DND-41 (cell line): ENCODE data around the gene AGMO.

Source experiments
- ATAC-seq: fragments of 200-7000 bp; cut with Tn5 transposase; 3 replicates; pipeline ENCODE4 v1.9.1; 2021; ENCODE audit warnings: low read depth; ENCODE audit not compliant: insufficient read depth
- DNase-seq: peaks from one replicate; pipeline ENCODE4 v3.0.0-alpha.2; 2020
- H2AFZ ChIP-seq: 2 replicates; pipeline ENCODE4 v1.6.0; 2012; ENCODE audit warnings: low read depth, low read length
- H3K27ac ChIP-seq: 2 replicates; pipeline ENCODE4 v1.5.1; 2012; ENCODE audit warnings: low read length, inconsistent platforms
- H3K27me3 ChIP-seq: fragments of 200-600 bp; sonication (generic); 2 replicates; pipeline ENCODE4 v1.6.0; 2012; ENCODE audit warnings: low read length, mild to moderate bottlenecking, inconsistent platforms; ENCODE audit not compliant: insufficient read depth, poor library complexity
- H3K36me3 ChIP-seq: 2 replicates; pipeline ENCODE4 v1.5.1; 2012; ENCODE audit warnings: low read length, inconsistent platforms; ENCODE audit not compliant: insufficient read depth
- H3K4me1 ChIP-seq: 2 replicates; pipeline ENCODE4 v1.5.1; 2012; ENCODE audit warnings: mild to moderate bottlenecking, low read length; ENCODE audit not compliant: insufficient read depth
- H3K4me2 ChIP-seq: 2 replicates; pipeline ENCODE4 v1.6.0; 2012; ENCODE audit warnings: mild to moderate bottlenecking, moderate library complexity, low read length, inconsistent platforms; ENCODE audit not compliant: insufficient read depth
- H3K4me3 ChIP-seq, 2 experiments: fragments of 200-600 bp in 1 of 2; shearing (Covaris generic) in 1 of 2; 2 replicates each; pipeline ENCODE4 v1.5.1; 2012 to 2016; ENCODE audit warnings: inconsistent platforms in 2 of 2, low read length in 2 of 2, mild to moderate bottlenecking in 2 of 2, low read depth in 1 of 2, moderate library complexity in 1 of 2
- H3K79me2 ChIP-seq: 2 replicates; pipeline ENCODE4 v1.6.0; 2012; ENCODE audit warnings: low read length, inconsistent platforms; ENCODE audit not compliant: insufficient read depth
- H3K9ac ChIP-seq: 2 replicates; pipeline ENCODE4 v1.6.0; 2012; ENCODE audit warnings: low read depth, mild to moderate bottlenecking, inconsistent platforms, low read length, moderate library complexity
- H3K9me3 ChIP-seq: 2 replicates; pipeline ENCODE4 v1.5.1; 2012; ENCODE audit warnings: low read length, moderate library complexity, mild to moderate bottlenecking, inconsistent platforms; ENCODE audit not compliant: insufficient read depth, severe bottlenecking
- H4K20me1 ChIP-seq: 2 replicates; pipeline ENCODE4 v1.6.0; 2012; ENCODE audit warnings: low read length; ENCODE audit not compliant: insufficient read depth
- EZH2 ChIP-seq: IDR thresholded peaks from 3 replicates; pipeline ENCODE4 v1.6.1; 2012; ENCODE audit warnings: borderline replicate concordance, low read depth, mild to moderate bottlenecking, moderate library complexity, low read length, inconsistent platforms; ENCODE audit not compliant: severe bottlenecking
- TF ChIP-seq, protein P1 (sequence below): IDR thresholded peaks from 2 replicates; pipeline ENCODE4 v1.5.1; 2012; ENCODE audit warnings: borderline replicate concordance, low read length, moderate library complexity, mild to moderate bottlenecking; ENCODE audit not compliant: poor library complexity, severe bottlenecking; ENCODE audit errors: extremely low read depth

AGMO gene

DNA sequence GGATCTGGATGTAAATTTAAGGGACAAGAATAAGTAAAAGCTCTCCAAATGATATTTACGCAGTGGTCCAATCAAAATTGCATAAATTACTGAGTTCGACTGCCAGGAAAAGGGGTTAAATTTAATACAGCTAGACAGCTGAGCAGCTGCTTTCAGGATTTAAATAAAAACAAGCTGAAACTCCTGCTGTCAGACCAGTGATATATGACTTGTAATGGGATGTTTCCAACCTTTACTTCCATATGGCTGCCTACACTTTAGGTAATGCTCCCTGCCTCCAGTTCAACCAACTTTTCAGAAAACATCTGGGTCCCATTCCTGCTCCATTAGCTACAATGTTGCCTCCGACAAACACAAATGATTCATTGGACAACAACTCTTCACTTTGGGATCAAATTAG is 333.0 kb downstream of the AGMO start:
- Histone ChIP-seq H3K9me3 (no peaks in the 10 kb centered on the region), H3K4me1 (no peaks in the 10 kb centered on the region), H3K9ac (no peak overlapping the region), H3K27me3 (no peaks in the 10 kb centered on the region), H3K79me2 (no peaks in the 10 kb centered on the region), H3K4me3 (no peak overlapping the region), H3K27ac (no peak overlapping the region), H4K20me1 (no peaks in the 10 kb centered on the region), H3K4me2 (no peak overlapping the region), H3K36me3 (no peaks in the 10 kb centered on the region), H2AFZ (no peak overlapping the region)
- TF ChIP-seq EZH2 = no peak
- ATAC-seq (no peak), DNase-seq (no peak)

GRCh38 chr7:15225981-15226380 is 335.8 kb downstream of the AGMO start:
- Histone ChIP-seq H2AFZ (no peak overlapping the region), H3K9ac (no peak overlapping the region), H3K36me3 (no peaks in the 10 kb centered on the region), H3K4me3 (no peak overlapping the region), H3K27ac (no peak overlapping the region), H3K79me2 (no peaks in the 10 kb centered on the region), H3K4me2 (no peak overlapping the region), H3K27me3 (no peaks in the 10 kb centered on the region), H3K9me3 (no peaks in the 10 kb centered on the region), H3K4me1 (no peaks in the 10 kb centered on the region), H4K20me1 (no peaks in the 10 kb centered on the region)
- ATAC-seq (no peak), DNase-seq (no peak)
- TF ChIP-seq EZH2 = no peak
- TF ChIP-seq, protein P1, sequence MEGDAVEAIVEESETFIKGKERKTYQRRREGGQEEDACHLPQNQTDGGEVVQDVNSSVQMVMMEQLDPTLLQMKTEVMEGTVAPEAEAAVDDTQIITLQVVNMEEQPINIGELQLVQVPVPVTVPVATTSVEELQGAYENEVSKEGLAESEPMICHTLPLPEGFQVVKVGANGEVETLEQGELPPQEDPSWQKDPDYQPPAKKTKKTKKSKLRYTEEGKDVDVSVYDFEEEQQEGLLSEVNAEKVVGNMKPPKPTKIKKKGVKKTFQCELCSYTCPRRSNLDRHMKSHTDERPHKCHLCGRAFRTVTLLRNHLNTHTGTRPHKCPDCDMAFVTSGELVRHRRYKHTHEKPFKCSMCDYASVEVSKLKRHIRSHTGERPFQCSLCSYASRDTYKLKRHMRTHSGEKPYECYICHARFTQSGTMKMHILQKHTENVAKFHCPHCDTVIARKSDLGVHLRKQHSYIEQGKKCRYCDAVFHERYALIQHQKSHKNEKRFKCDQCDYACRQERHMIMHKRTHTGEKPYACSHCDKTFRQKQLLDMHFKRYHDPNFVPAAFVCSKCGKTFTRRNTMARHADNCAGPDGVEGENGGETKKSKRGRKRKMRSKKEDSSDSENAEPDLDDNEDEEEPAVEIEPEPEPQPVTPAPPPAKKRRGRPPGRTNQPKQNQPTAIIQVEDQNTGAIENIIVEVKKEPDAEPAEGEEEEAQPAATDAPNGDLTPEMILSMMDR = no peak

- no peak for TF ChIP-seq EZH2
- TF ChIP-seq, protein P1 = no peak
Observed at GRCh38 chr7:15219758-15220157, 342.1 kb downstream of the AGMO start.

GRCh38 chr7:15218261-15218660 is 343.6 kb downstream of the AGMO start:
- Histone ChIP-seq H3K36me3 (no peaks in the 10 kb centered on the region), H3K79me2 (no peaks in the 10 kb centered on the region), H2AFZ (no peak overlapping the region), H3K4me1 (no peaks in the 10 kb centered on the region), H3K9me3 (no peaks in the 10 kb centered on the region), H3K9ac (no peak overlapping the region), H3K27ac (no peak overlapping the region), H3K4me3 (no peak overlapping the region), H3K4me2 (no peak overlapping the region), H4K20me1 (no peaks in the 10 kb centered on the region), H3K27me3 (no peaks in the 10 kb centered on the region)
- no peak for TF ChIP-seq EZH2
- TF ChIP-seq, protein P1 = no peak
- no peak for DNase-seq
- no peak for ATAC-seq

More at GRCh38 chr7:15219758-15220157, 342.1 kb downstream of the AGMO start:
- H4K20me1 ChIP-seq = no peaks in the 10 kb centered on the region
- no peak overlapping the region for H3K9ac ChIP-seq
- ATAC-seq = no peak
- H2AFZ ChIP-seq = no peak overlapping the region
- no peaks in the 10 kb centered on the region for H3K4me1 ChIP-seq
- no peaks in the 10 kb centered on the region for H3K36me3 ChIP-seq
- H3K27ac ChIP-seq = no peak overlapping the region
- H3K9me3 ChIP-seq = no peaks in the 10 kb centered on the region
- no peak overlapping the region for H3K4me3 ChIP-seq
- no peak overlapping the region for H3K4me2 ChIP-seq
- no peaks in the 10 kb centered on the region for H3K27me3 ChIP-seq
- DNase-seq = no peak
- no peaks in the 10 kb centered on the region for H3K79me2 ChIP-seq
